Measurements from ENCODE around the gene STEAP4.
"Not testable (repeated sequence)": the region's sequence is repeated elsewhere in the genome, so short reads cannot be mapped to it uniquely, and the experiment has no call there.

STEAP4 gene

GRCh38 chr7:88268858-88269257, 37.8 kb downstream of the STEAP4 start:
- WGBS, result 90% methylated on average over 2 of the region's 2 CpGs
- H3K9me3 ChIP-seq (ENCODE audit: insufficient read depth, low read depth, low read length), result no peaks in the 10 kb centered on the region
- no peak overlapping the region for H3K27ac ChIP-seq (ENCODE audit: low read depth, low read length)
- H3K4me1 ChIP-seq (ENCODE audit: insufficient read depth, low read length), result no peaks in the 10 kb centered on the region
- no peaks in the 10 kb centered on the region for H3K36me3 ChIP-seq (ENCODE audit: insufficient read depth, low read length)
- H3K4me3 ChIP-seq (ENCODE audit: low read length), result no peak overlapping the region
- no peak overlapping the region for H3K9ac ChIP-seq (ENCODE audit: low read depth, low read length)
- no peaks in the 10 kb centered on the region for H3K27me3 ChIP-seq (ENCODE audit: insufficient read depth, low read length)

- H3K27ac ChIP-seq (ENCODE audit: low read depth, low read length), result no peak overlapping the region
- H3K4me3 ChIP-seq (ENCODE audit: low read length), result no peak overlapping the region
- 94% methylated on average over 2 of the region's 2 CpGs for WGBS
- H3K9ac ChIP-seq (ENCODE audit: low read depth, low read length), result no peak overlapping the region
- no peaks in the 10 kb centered on the region for H3K9me3 ChIP-seq (ENCODE audit: insufficient read depth, low read depth, low read length)
- H3K4me1 ChIP-seq (ENCODE audit: insufficient read depth, low read length), result no peaks in the 10 kb centered on the region
- H3K36me3 ChIP-seq (ENCODE audit: insufficient read depth, low read length), result no peaks in the 10 kb centered on the region
- no peaks in the 10 kb centered on the region for H3K27me3 ChIP-seq (ENCODE audit: insufficient read depth, low read length)
These were observed 38.6 kb downstream of the STEAP4 start for GRCh38 chr7:88268051-88268450.

GRCh38 chr7:88267421-88267820, 39.3 kb downstream of the STEAP4 start:
- Histone ChIP-seq H3K4me3 (ENCODE audit: low read length) (no peak overlapping the region), H3K27ac (ENCODE audit: low read depth, low read length) (no peak overlapping the region), H3K9ac (ENCODE audit: low read depth, low read length) (no peak overlapping the region), H3K36me3 (ENCODE audit: insufficient read depth, low read length) (no peaks in the 10 kb centered on the region), H3K27me3 (ENCODE audit: insufficient read depth, low read length) (no peaks in the 10 kb centered on the region), H3K4me1 (ENCODE audit: insufficient read depth, low read length) (no peaks in the 10 kb centered on the region), H3K9me3 (ENCODE audit: insufficient read depth, low read depth, low read length) (no peaks in the 10 kb centered on the region)
- 93% methylated on average over 4 of the region's 4 CpGs for WGBS

- H3K4me3 ChIP-seq (ENCODE audit: low read length); H3K9me3 ChIP-seq (ENCODE audit: insufficient read depth, low read depth, low read length); H3K9ac ChIP-seq (ENCODE audit: low read depth, low read length); H3K27me3 ChIP-seq (ENCODE audit: insufficient read depth, low read length); H3K4me1 ChIP-seq (ENCODE audit: insufficient read depth, low read length); H3K36me3 ChIP-seq (ENCODE audit: insufficient read depth, low read length); H3K27ac ChIP-seq (ENCODE audit: low read depth, low read length): not testable (repeated sequence)
- WGBS, result 90% methylated on average over 3 of the region's 3 CpGs
These were observed 41.7 kb downstream of the STEAP4 start for GRCh38 chr7:88264987-88265386.

GRCh38 chr7:88262562-88262961, 44.1 kb downstream of the STEAP4 start:
- no peak overlapping the region for H3K27ac ChIP-seq (ENCODE audit: low read depth, low read length)
- no peaks in the 10 kb centered on the region for H3K4me1 ChIP-seq (ENCODE audit: insufficient read depth, low read length)
- no peaks in the 10 kb centered on the region for H3K27me3 ChIP-seq (ENCODE audit: insufficient read depth, low read length)
- H3K9ac ChIP-seq (ENCODE audit: low read depth, low read length), result no peak overlapping the region
- WGBS, result 94% methylated on average over 4 of the region's 4 CpGs
- H3K9me3 ChIP-seq (ENCODE audit: insufficient read depth, low read depth, low read length), result no peaks in the 10 kb centered on the region
- H3K36me3 ChIP-seq (ENCODE audit: insufficient read depth, low read length), result no peaks in the 10 kb centered on the region
- H3K4me3 ChIP-seq (ENCODE audit: low read length), result no peak overlapping the region

- Histone ChIP-seq H3K9me3 (ENCODE audit: insufficient read depth, low read depth, low read length) (no peaks in the 10 kb centered on the region), H3K27ac (ENCODE audit: low read depth, low read length) (no peak overlapping the region), H3K4me1 (ENCODE audit: insufficient read depth, low read length) (no peaks in the 10 kb centered on the region), H3K4me3 (ENCODE audit: low read length) (no peak overlapping the region), H3K9ac (ENCODE audit: low read depth, low read length) (no peak overlapping the region), H3K27me3 (ENCODE audit: insufficient read depth, low read length) (no peaks in the 10 kb centered on the region), H3K36me3 (ENCODE audit: insufficient read depth, low read length) (no peaks in the 10 kb centered on the region)
- WGBS, result 100% methylated on average over 1 of the region's 1 CpG
These were observed 46.0 kb downstream of the STEAP4 start for GRCh38 chr7:88260719-88261118.

- Histone ChIP-seq H3K4me1 (ENCODE audit: insufficient read depth, low read length) (no peaks in the 10 kb centered on the region), H3K27me3 (ENCODE audit: insufficient read depth, low read length) (no peaks in the 10 kb centered on the region), H3K9ac (ENCODE audit: low read depth, low read length) (no peak overlapping the region), H3K9me3 (ENCODE audit: insufficient read depth, low read depth, low read length) (0 out of 2 replicates have a peak, but pooled peaks cover under 1% of the 10 kb centered on the region), H3K36me3 (ENCODE audit: insufficient read depth, low read length) (no peaks in the 10 kb centered on the region), H3K4me3 (ENCODE audit: low read length) (no peak overlapping the region), H3K27ac (ENCODE audit: low read depth, low read length) (no peak overlapping the region)
- 95% methylated on average over 2 of the region's 2 CpGs for WGBS
These were observed 46.9 kb downstream of the STEAP4 start for GRCh38 chr7:88259656-88260380.

GRCh38 chr7:88258296-88258695, 48.4 kb downstream of the STEAP4 start:
- peaks cover 15% of the 10 kb centered on the region for H3K9me3 ChIP-seq (ENCODE audit: insufficient read depth, low read depth, low read length)
- not testable (repeated sequence) for H3K36me3 ChIP-seq (ENCODE audit: insufficient read depth, low read length); H3K4me1 ChIP-seq (ENCODE audit: insufficient read depth, low read length); H3K4me3 ChIP-seq (ENCODE audit: low read length); H3K27me3 ChIP-seq (ENCODE audit: insufficient read depth, low read length); H3K9ac ChIP-seq (ENCODE audit: low read depth, low read length); H3K27ac ChIP-seq (ENCODE audit: low read depth, low read length)
- 100% methylated on average over 1 of the region's 1 CpG for WGBS

- H3K4me3 ChIP-seq (ENCODE audit: low read length), result no peak overlapping the region
- no peaks in the 10 kb centered on the region for H3K4me1 ChIP-seq (ENCODE audit: insufficient read depth, low read length)
- H3K9me3 ChIP-seq (ENCODE audit: insufficient read depth, low read depth, low read length), result peaks cover 20% of the 10 kb centered on the region
- H3K27me3 ChIP-seq (ENCODE audit: insufficient read depth, low read length), result no peaks in the 10 kb centered on the region
- no peak overlapping the region for H3K9ac ChIP-seq (ENCODE audit: low read depth, low read length)
- no peaks in the 10 kb centered on the region for H3K36me3 ChIP-seq (ENCODE audit: insufficient read depth, low read length)
- no peak overlapping the region for H3K27ac ChIP-seq (ENCODE audit: low read depth, low read length)
These were observed 49.8 kb downstream of the STEAP4 start for GRCh38 chr7:88256906-88257305.

GRCh38 chr7:88254721-88255424, 51.8 kb downstream of the STEAP4 start:
- Histone ChIP-seq H3K4me3 (ENCODE audit: low read length) (no peak overlapping the region), H3K9ac (ENCODE audit: low read depth, low read length) (no peak overlapping the region), H3K9me3 (ENCODE audit: insufficient read depth, low read depth, low read length) (peaks cover 20% of the 10 kb centered on the region), H3K27ac (ENCODE audit: low read depth, low read length) (no peak overlapping the region), H3K4me1 (ENCODE audit: insufficient read depth, low read length) (no peaks in the 10 kb centered on the region), H3K36me3 (ENCODE audit: insufficient read depth, low read length) (no peaks in the 10 kb centered on the region), H3K27me3 (ENCODE audit: insufficient read depth, low read length) (no peaks in the 10 kb centered on the region)
- WGBS, result 91% methylated on average over 2 of the region's 2 CpGs

GRCh38 chr7:88253640-88254039, 53.1 kb downstream of the STEAP4 start:
- H3K27me3 ChIP-seq (ENCODE audit: insufficient read depth, low read length), result no peaks in the 10 kb centered on the region
- no peak overlapping the region for H3K27ac ChIP-seq (ENCODE audit: low read depth, low read length)
- no peaks in the 10 kb centered on the region for H3K4me1 ChIP-seq (ENCODE audit: insufficient read depth, low read length)
- peaks cover 20% of the 10 kb centered on the region for H3K9me3 ChIP-seq (ENCODE audit: insufficient read depth, low read depth, low read length)
- no peak overlapping the region for H3K4me3 ChIP-seq (ENCODE audit: low read length)
- no peak overlapping the region for H3K9ac ChIP-seq (ENCODE audit: low read depth, low read length)
- no peaks in the 10 kb centered on the region for H3K36me3 ChIP-seq (ENCODE audit: insufficient read depth, low read length)
